LNCaP clone FGC (cell line): ENCODE data around the gene TMCO4.
"Not testable (repeated sequence)": the region's sequence is repeated elsewhere in the genome, so short reads cannot be mapped to it uniquely, and the experiment has no call there.

ENCODE experiments used
- DNase-seq: peaks from one replicate; pipeline ENCODE4 v3.0.0-alpha.2; 2011; ENCODE audit warnings: low read depth
- H3K4me3 ChIP-seq: 2 replicates; pipeline ENCODE4 v1.5.1; 2011; ENCODE audit warnings: mild to moderate bottlenecking, low read depth, low read length, control low read depth
- CTCF ChIP-seq: IDR thresholded peaks from 2 replicates; pipeline ENCODE4 v1.5.1; 2012; ENCODE audit warnings: mild to moderate bottlenecking; ENCODE audit not compliant: control insufficient read depth, insufficient read depth; ENCODE audit errors: extremely low read depth

Gene TMCO4

GRCh38 chr1:19800076-19800804, 524 bp upstream of the TMCO4 start:
- H3K4me3 ChIP-seq, result peak overlapping the region; percentile 53
- no peak for TF ChIP-seq CTCF
- no peak for DNase-seq

GRCh38 chr1:19798486-19799229, 1.1 kb downstream of the TMCO4 start:
- no peak for DNase-seq
- no peak for TF ChIP-seq CTCF
- H3K4me3 ChIP-seq, result peak overlapping the region; percentile 53

GRCh38 chr1:19797827-19798226, 1.9 kb downstream of the TMCO4 start:
- no peak for TF ChIP-seq CTCF
- no peak overlapping the region for H3K4me3 ChIP-seq
- DNase-seq, result no peak

- no peak overlapping the region for H3K4me3 ChIP-seq
- no peak for TF ChIP-seq CTCF
- no peak for DNase-seq
These were observed 5.1 kb downstream of the TMCO4 start for GRCh38 chr1:19794583-19794982.

- DNase-seq, result no peak
- TF ChIP-seq CTCF, result no peak
- no peak overlapping the region for H3K4me3 ChIP-seq
These were observed 6.2 kb downstream of the TMCO4 start for GRCh38 chr1:19793360-19794046.

- no peak overlapping the region for H3K4me3 ChIP-seq
- DNase-seq, result no peak
- TF ChIP-seq CTCF, result no peak
These were observed 7.3 kb downstream of the TMCO4 start for GRCh38 chr1:19792237-19793002.

- H3K4me3 ChIP-seq, DNase-seq: not testable (repeated sequence)
These were observed 9.4 kb downstream of the TMCO4 start for GRCh38 chr1:19790061-19790975.
